Endothelial cell of umbilical vein (primary cell): ENCODE data around the gene KLF5. TPM values are rescaled to one million over a fixed set of nuclear protein-coding genes. Genes with fewer than 3 reads are reported as not detected.

Experiments used
- BruUV-seq: library from RNA; stranded (reverse); fragments of 400-500 nt; replicated peaks from 2 replicates; lab custom pipeline; 2021; lab: Mats Ljungman, UMichigan
- CTCF ChIA-PET: fragments of 300-600, 350-600 bp; sonication (Branson Sonifier 250); formaldehyde crosslinking; loops from one replicate; lab custom pipeline; 2021; ENCODE audit warnings: antibody characterized with exemption, inconsistent platforms; lab: Charles Lee
- POLR2A ChIA-PET: fragments of 300-600, 350-600 bp; sonication (Branson Sonifier 250); formaldehyde crosslinking; loops from one replicate; lab custom pipeline; 2021; ENCODE audit warnings: antibody characterized with exemption, inconsistent platforms; lab: Charles Lee
- DNase-seq: peaks from one replicate; pipeline ENCODE4 v3.0.0-alpha.2; 2011; ENCODE audit warnings: low read depth, low spot score
- FAIRE-seq: peaks from 2 replicates; lab custom pipeline; 2011; peaks lifted over from hg19 to GRCh38; lab: Jason Lieb, UNC
- H2AFZ ChIP-seq: 2 replicates; pipeline ENCODE4 v1.6.0; 2012; ENCODE audit warnings: low read depth, low read length, control low read depth, inconsistent platforms
- H3K27ac ChIP-seq: 2 replicates; pipeline ENCODE4 v1.5.1; 2011; ENCODE audit warnings: low read depth, mild to moderate bottlenecking, control low read depth, low read length, moderate library complexity; ENCODE audit not compliant: insufficient read depth
- H3K27me3 ChIP-seq, 2 experiments: 2 replicates each; pipeline versions ENCODE4 v1.6.0 to v1.6.1; 2011; ENCODE audit warnings: low read length in 2 of 2, mixed read lengths in 1 of 2; ENCODE audit not compliant: control insufficient read depth in 2 of 2, insufficient read depth in 2 of 2
- H3K36me3 ChIP-seq, 2 experiments: 2 replicates in 1 of 2; 3 replicates in 1 of 2; pipeline ENCODE4 v1.5.1; 2011; ENCODE audit warnings: low read length in 2 of 2, mild to moderate bottlenecking in 1 of 2, moderate library complexity in 1 of 2; ENCODE audit not compliant: control insufficient read depth in 2 of 2, insufficient read depth in 2 of 2; ENCODE audit errors: extremely low read depth in 1 of 2
- H3K4me1 ChIP-seq: 3 replicates; pipeline ENCODE4 v1.5.1; 2011; ENCODE audit warnings: mild to moderate bottlenecking, low read length; ENCODE audit not compliant: control insufficient read depth, insufficient read depth; ENCODE audit errors: extremely low read depth
- H3K4me2 ChIP-seq: 2 replicates; pipeline ENCODE4 v1.6.1; 2011; ENCODE audit warnings: low read length, control low read depth, mixed read lengths; ENCODE audit not compliant: insufficient read depth
- H3K4me3 ChIP-seq, 3 experiments: fragments of 200-600 bp in 1 of 3; sonication (generic), shearing (Covaris generic) in 1 of 3; replicated peaks in 1 of 3; 2 replicates each; pipeline ENCODE4 v1.5.1; 2011 to 2016; ENCODE audit warnings: control low read depth in 3 of 3, low read length in 3 of 3, mild to moderate bottlenecking in 2 of 3, inconsistent platforms in 1 of 3, low read depth in 1 of 3, moderate library complexity in 1 of 3; ENCODE audit not compliant: insufficient read depth in 1 of 3
- H3K79me2 ChIP-seq: 2 replicates; pipeline ENCODE4 v1.6.0; 2012; ENCODE audit warnings: low read length, inconsistent platforms; ENCODE audit not compliant: control insufficient read depth, insufficient read depth
- H3K9ac ChIP-seq: replicated peaks from 2 replicates; pipeline ENCODE3; 2011; ENCODE audit warnings: low read length, control low read depth; ENCODE audit not compliant: insufficient read depth; ENCODE audit errors: extremely low read depth
- H3K9me1 ChIP-seq: replicated peaks from 3 replicates; pipeline ENCODE4 v1.6.0; 2011; ENCODE audit warnings: mild to moderate bottlenecking, low read length; ENCODE audit not compliant: control insufficient read depth, insufficient read depth; ENCODE audit errors: extremely low read depth
- H3K9me3 ChIP-seq: replicated peaks from 2 replicates; pipeline ENCODE4 v1.5.1; 2012; ENCODE audit warnings: low read length, inconsistent platforms; ENCODE audit not compliant: control insufficient read depth, insufficient read depth
- H4K20me1 ChIP-seq: replicated peaks from 2 replicates; pipeline ENCODE3; 2011; ENCODE audit warnings: mild to moderate bottlenecking, low read length; ENCODE audit not compliant: control insufficient read depth, insufficient read depth; ENCODE audit errors: extremely low read depth
- CTCF ChIP-seq, 2 donors: IDR thresholded peaks; 1 replicate in 1 of 2; 2 replicates in 1 of 2; pipeline ENCODE4 v1.5.1; 2011; ENCODE audit warnings: low read length in 2 of 2, mild to moderate bottlenecking in 2 of 2, moderate library complexity in 2 of 2, control low read depth in 1 of 2, inconsistent platforms in 1 of 2, low read depth in 1 of 2; ENCODE audit not compliant: insufficient read depth in 1 of 2; ENCODE audit errors: extremely low read depth in 1 of 2
- EZH2 ChIP-seq: IDR thresholded peaks from 2 replicates; pipeline ENCODE4 v1.6.1; 2012; ENCODE audit warnings: borderline replicate concordance, low read depth, mild to moderate bottlenecking, moderate library complexity, low read length, inconsistent platforms; ENCODE audit not compliant: severe bottlenecking
- FOS ChIP-seq: IDR thresholded peaks from 2 replicates; pipeline ENCODE4 v1.6.1; 2011; ENCODE audit warnings: mild to moderate bottlenecking, low read length, moderate library complexity, borderline replicate concordance; ENCODE audit not compliant: insufficient read depth
- GATA2 ChIP-seq: IDR thresholded peaks from 2 replicates; pipeline ENCODE4 v1.7.0; 2011; ENCODE audit warnings: low read depth, mild to moderate bottlenecking, moderate library complexity, mixed read lengths, low read length; ENCODE audit not compliant: insufficient read length, insufficient read depth
- JUN ChIP-seq: IDR thresholded peaks from 2 replicates; pipeline ENCODE4 v1.6.1; 2011; ENCODE audit warnings: borderline replicate concordance, low read depth; ENCODE audit not compliant: insufficient read length, insufficient read depth
- MYC ChIP-seq: IDR thresholded peaks from one replicate; pipeline ENCODE4 v1.6.1; 2011; ENCODE audit warnings: mild to moderate bottlenecking, low read depth, low read length
- POLR2A ChIP-seq: IDR thresholded peaks from 2 replicates; pipeline ENCODE4 v1.6.1; 2012; ENCODE audit warnings: low read depth, mild to moderate bottlenecking, control low read depth, low read length
- POLR2AphosphoS5 ChIP-seq: IDR thresholded peaks from 2 replicates; pipeline ENCODE4 v1.6.1; 2012; ENCODE audit warnings: low read depth, mild to moderate bottlenecking, control low read depth, low read length, moderate library complexity; ENCODE audit not compliant: insufficient read depth
- dilution Hi-C: fragments of 300-500 bp; cut with MboI; formaldehyde crosslinking; loops from one replicate; pipeline ENCODE4 v1.15.0; 2019; ENCODE audit warnings: low sequenced_read_pairs; ENCODE audit not compliant: extremely low pct_ligation_motif_present
- intact Hi-C: fragments of 100-400 bp; cut with micrococcal nuclease; formaldehyde crosslinking; loops from one replicate; pipeline ENCODE4 v1.10.0; 2022
- polyA plus RNA-seq, 4 experiments: library from polyadenylated mRNA; depleted of rRNA in 3 of 4; stranded (reverse) in 3 of 4; unstranded in 1 of 4; fragments of >200 nt; gene quantifications; 2 replicates each; pipeline versions ENCODE4 v1.2.1 to v1.2.3, GENCODE V29; 2011 to 2012; ENCODE audit warnings: missing spikeins in 1 of 4
- total RNA-seq: library from RNA; stranded (reverse); gene quantifications from 2 replicates; pipeline ENCODE4 v1.2.3, GENCODE V29; 2021
- TF ChIP-seq, protein P1 (sequence below): IDR thresholded peaks from 2 replicates; pipeline ENCODE4 v1.6.1; 2011; ENCODE audit not compliant: insufficient read depth, insufficient read length

Gene KLF5
- total and polyA plus RNA-seq, 2 donors (not counting 3 experiments of a cell fraction or from before 2014, with no cell fraction given) = 1.7 to 4.0 TPM

DNA sequence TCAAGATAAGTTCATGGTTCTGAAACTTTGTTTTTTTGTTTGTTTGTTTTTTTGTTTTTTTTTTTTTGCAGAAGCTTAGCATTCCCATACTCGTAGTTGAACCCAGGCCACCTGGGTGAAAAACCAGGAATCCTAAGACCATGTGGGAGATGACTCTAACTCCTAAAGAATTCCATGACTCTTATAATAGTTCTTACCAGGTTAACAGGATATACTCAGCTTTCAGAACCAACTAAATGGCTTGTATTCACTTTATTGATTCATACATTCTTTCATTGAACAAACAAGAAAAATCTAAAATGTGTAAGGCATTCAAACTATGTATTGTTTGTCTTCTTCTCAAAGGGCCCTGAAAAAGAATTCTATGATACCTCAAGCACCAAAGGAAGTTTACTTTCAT, 40.5 kb upstream of the KLF5 start:
- no peaks in the 10 kb centered on the region for H3K27me3 ChIP-seq
- FAIRE-seq (no peak), DNase-seq (no peak)
- H3K27ac ChIP-seq = no peak overlapping the region
- intact Hi-C loops = no loop called here
- no TSS peak for BruUV-seq
- no peak overlapping the region for H3K4me3 ChIP-seq
- H3K4me2 ChIP-seq = no peak overlapping the region
- no peak overlapping the region for H2AFZ ChIP-seq
- H4K20me1 ChIP-seq = no peaks in the 10 kb centered on the region
- H3K4me1 ChIP-seq = no peaks in the 10 kb centered on the region
- TF ChIP-seq JUN (no peak), POLR2A (no peak), CTCF (IDR thresholded peaks at IDR 0.05; ENCODE audit: extremely low read depth in 1 of 2, insufficient read depth in 1 of 2, low read depth in 1 of 2, low read length in 2 of 2) (no peak), EZH2 (no peak), MYC (no peak), GATA2 (no peak), FOS (no peak), POLR2AphosphoS5 (no peak)
- TF ChIP-seq, protein P1, sequence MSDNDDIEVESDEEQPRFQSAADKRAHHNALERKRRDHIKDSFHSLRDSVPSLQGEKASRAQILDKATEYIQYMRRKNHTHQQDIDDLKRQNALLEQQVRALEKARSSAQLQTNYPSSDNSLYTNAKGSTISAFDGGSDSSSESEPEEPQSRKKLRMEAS = no peak
- no peaks in the 10 kb centered on the region for H3K9me3 ChIP-seq
- H3K9me1 ChIP-seq = no peaks in the 10 kb centered on the region
- H3K36me3 ChIP-seq = peaks cover 0 to 2% of the 10 kb centered on the region in 2 experiments
- no peak overlapping the region for H3K9ac ChIP-seq
- CTCF ChIA-PET = interaction anchor here (1.3 kb wide), 1 partner anchor 13 kb away, joined by 3 read pairs; no protein-coding TSS in a partner anchor
- POLR2A ChIA-PET = no interaction called here
- no peaks in the 10 kb centered on the region for H3K79me2 ChIP-seq
- dilution Hi-C loops = no loop called here
